K562 (cell line): ENCODE data around the gene ENTREP3. TPM values are rescaled to one million over a fixed set of nuclear protein-coding genes. Genes with fewer than 3 reads are reported as not detected.

Experiments used
- C11orf30 ChIP-seq: fragments of 450-650 bp; IDR thresholded peaks from 2 replicates; pipeline ENCODE4 v1.6.1; 2016; ENCODE audit warnings: low read depth, mild to moderate bottlenecking
- CSDE1 ChIP-seq, 2 experiments: fragments of 450-650 bp; IDR thresholded peaks; 2 replicates each; pipeline ENCODE4 v1.6.1; 2016; ENCODE audit warnings: mild to moderate bottlenecking in 1 of 2
- ELF4 ChIP-seq: fragments of 450-650 bp; formaldehyde crosslinking; IDR thresholded peaks from 2 replicates; pipeline ENCODE4 v1.4.0; 2022; ENCODE audit warnings: missing genetic modification characterization
- GATA2 ChIP-seq: sonication (generic); formaldehyde crosslinking; IDR thresholded peaks from 2 replicates; pipeline ENCODE4 v1.4.0; 2020; ENCODE audit warnings: mild to moderate bottlenecking, missing genetic modification reagents
- GMEB1 ChIP-seq: fragments of 250-450 bp; sonication (Bioruptor Pico); IDR thresholded peaks from 2 replicates; pipeline ENCODE4 v1.4.0; 2020; ENCODE audit warnings: mild to moderate bottlenecking
- MYC ChIP-seq, 2 experiments: fragments of 250-450 bp in 1 of 2; sonication (Bioruptor Pico) in 1 of 2; IDR thresholded peaks; 2 replicates each; pipeline versions ENCODE4 v1.5.1 to v1.6.1; 2012 to 2021; ENCODE audit warnings: low read depth in 2 of 2, borderline replicate concordance in 1 of 2, improper control_type of control experiment in 1 of 2, low read length in 1 of 2, mild to moderate bottlenecking in 1 of 2, moderate library complexity in 1 of 2
- REST ChIP-seq, 2 experiments: fragments of 450-650 bp; formaldehyde crosslinking in 1 of 2; IDR thresholded peaks; 2 replicates each; pipeline versions ENCODE4 v1.4.0 to v1.6.1; 2014 to 2020; ENCODE audit warnings: mild to moderate bottlenecking in 2 of 2, borderline replicate concordance in 1 of 2, low read depth in 1 of 2
- SMC3 ChIP-seq: conservative IDR thresholded peaks from 2 replicates; pipeline ENCODE4 v1.6.1; 2011; ENCODE audit warnings: low read depth, low read length, improper control_type of control experiment; ENCODE audit not compliant: insufficient read depth
- WHSC1 ChIP-seq: IDR thresholded peaks from one replicate; pipeline ENCODE4 v1.6.1; 2012; ENCODE audit warnings: low read length, control low read depth, inconsistent platforms
- ZBTB9 ChIP-seq: fragments of 450-650 bp; formaldehyde crosslinking; IDR thresholded peaks from 2 replicates; pipeline ENCODE4 v1.4.0; 2020; ENCODE audit warnings: mild to moderate bottlenecking, moderate library complexity
- ZFP36 ChIP-seq: fragments of 150-350 bp; IDR thresholded peaks from 2 replicates; pipeline ENCODE4 v1.6.1; 2018; ENCODE audit warnings: low read length, low read depth; ENCODE audit not compliant: partially characterized antibody
- ZNF197 ChIP-seq: fragments of 200-800 bp; sonication (Bioruptor generic); IDR thresholded peaks from 2 replicates; pipeline ENCODE4 v1.6.1; 2016; ENCODE audit warnings: low read depth, missing genetic modification characterization, missing compliant biosample characterization
- ZNF232 ChIP-seq: sonication (generic); formaldehyde crosslinking; IDR thresholded peaks from 2 replicates; pipeline ENCODE4 v1.8.0; 2022; ENCODE audit warnings: mild to moderate bottlenecking, missing genetic modification reagents
- ZNF57 ChIP-seq: fragments of 450-650 bp; formaldehyde crosslinking; IDR thresholded peaks from 2 replicates; pipeline ENCODE4 v1.4.0; 2020; ENCODE audit warnings: mild to moderate bottlenecking, moderate library complexity
- polyA plus RNA-seq, 8 experiments: library from polyadenylated mRNA; depleted of rRNA in 4 of 8; stranded (reverse) in 5 of 8; unstranded in 3 of 8; fragments of >200 nt; fragmentation: Nextera tagmentation in 2 of 8; fragmentation: Illumina TruSeq in 1 of 8; extraction: Ambion mirVana in 2 of 8; extraction: Trizol in 1 of 8; gene quantifications; 2 replicates each; pipeline versions ENCODE4 v1.2.1 to v1.2.3, GENCODE V29; 2011 to 2014; ENCODE audit warnings: inconsistent platforms in 1 of 8, missing spikeins in 1 of 8
- total RNA-seq, 7 experiments: library from RNA; depleted of rRNA in 6 of 7; stranded (reverse); fragments of >200 nt in 6 of 7; fragmentation: Illumina TruSeq in 2 of 7; extraction: Trizol in 2 of 7; gene quantifications; 2 replicates each; pipeline versions ENCODE4 v1.2.1 to v1.2.3, GENCODE V29; 2011 to 2021; ENCODE audit warnings: low replicate concordance in 1 of 7

ENTREP3 gene
- total and polyA plus RNA-seq, 9 of the 15 experiments (the other 6 are each of a cell fraction or from before 2014, with no cell fraction given): 1.9 to 41.8 (median 5.9) TPM

- TF ChIP-seq ZBTB9 (CRISPR knock-in tag): peak; percentile 41; the same call in 1 of the 2 replicates
- no peak for TF ChIP-seq ZNF57
- no peak for TF ChIP-seq CSDE1 (IDR thresholded peaks at IDR 0.05)
- TF ChIP-seq C11orf30: no peak
- TF ChIP-seq ZNF232 (CRISPR knock-in tag): no peak
- peak; percentile 86 for TF ChIP-seq REST (IDR thresholded peaks at IDR 0.05; ENCODE audit: borderline replicate concordance)
- TF ChIP-seq REST (CRISPR knock-in tag; IDR thresholded peaks at IDR 0.05; ENCODE audit: low read depth): peak; percentile 80; the same call in 1 of the 2 replicates
- TF ChIP-seq ELF4 (CRISPR knock-in tag): no peak
- TF ChIP-seq ZFP36: no peak
- TF ChIP-seq WHSC1: no peak
- TF ChIP-seq ZNF197 (CRISPR knock-in tag): no peak
- no peak for TF ChIP-seq SMC3
- no peak for TF ChIP-seq GMEB1 (CRISPR knock-in tag)
- peak; percentile 86 for TF ChIP-seq MYC (IDR thresholded peaks at IDR 0.05; ENCODE audit: low read depth, low read length)
- TF ChIP-seq MYC (CRISPR knock-in tag; IDR thresholded peaks at IDR 0.05; ENCODE audit: borderline replicate concordance, low read depth): no peak
- TF ChIP-seq GATA2 (CRISPR knock-in tag): no peak
Measured at GRCh38 chr1:155255243-155256007, at the start of gene ENTREP3 (continued).
